GM19239 (cell line): ENCODE results near the gene WNT2.
"Not testable (repeated sequence)": the region's sequence is repeated elsewhere in the genome, so short reads cannot be mapped to it uniquely, and the experiment has no call there.

Source experiments
- DNase-seq: peaks from one replicate; pipeline ENCODE4 v3.0.0; 2011; ENCODE audit warnings: low spot score; ENCODE audit not compliant: insufficient read length
- FAIRE-seq: peaks from 2 replicates; lab custom pipeline; 2011; peaks lifted over from hg19 to GRCh38; lab: Jason Lieb, UNC

Gene WNT2

GRCh38 chr7:117270371-117270770, 52.5 kb downstream of the WNT2 start:
- FAIRE-seq (no peak), DNase-seq (no peak)

- no peak for FAIRE-seq
Measured at GRCh38 chr7:117269886-117270285, 53.0 kb downstream of the WNT2 start.

GRCh38 chr7:117269417-117269816, 53.4 kb downstream of the WNT2 start:
- no peak for FAIRE-seq

More at GRCh38 chr7:117269886-117270285, 53.0 kb downstream of the WNT2 start:
- no peak for DNase-seq

GRCh38 chr7:117264716-117265115, 58.1 kb downstream of the WNT2 start:
- FAIRE-seq (no peak), DNase-seq (no peak)

More at GRCh38 chr7:117269417-117269816, 53.4 kb downstream of the WNT2 start:
- DNase-seq = no peak

GRCh38 chr7:117262546-117262945, 60.3 kb downstream of the WNT2 start:
- no peak for FAIRE-seq
- DNase-seq = no peak

GRCh38 chr7:117259615-117260014, 63.2 kb downstream of the WNT2 start:
- FAIRE-seq = no peak
- no peak for DNase-seq

- FAIRE-seq = no peak
- DNase-seq = no peak
Measured at GRCh38 chr7:117251687-117252086, 71.2 kb downstream of the WNT2 start.

GRCh38 chr7:117250801-117251200, 72.1 kb downstream of the WNT2 start:
- DNase-seq (no peak), FAIRE-seq (no peak)

GRCh38 chr7:117250245-117250644, 72.6 kb downstream of the WNT2 start:
- FAIRE-seq (no peak), DNase-seq (no peak)

GRCh38 chr7:117249696-117250095, 73.2 kb downstream of the WNT2 start:
- no peak for FAIRE-seq

GRCh38 chr7:117248829-117249228, 74.0 kb downstream of the WNT2 start:
- DNase-seq (no peak), FAIRE-seq (no peak)

More at GRCh38 chr7:117249696-117250095, 73.2 kb downstream of the WNT2 start:
- no peak for DNase-seq

- DNase-seq (no peak), FAIRE-seq (no peak)
Measured at GRCh38 chr7:117247809-117248208, 75.0 kb downstream of the WNT2 start.

- not testable (repeated sequence) for FAIRE-seq, DNase-seq
Measured at GRCh38 chr7:117245703-117246102, 77.2 kb downstream of the WNT2 start.

- FAIRE-seq = no peak
- DNase-seq = no peak
Measured at GRCh38 chr7:117243390-117243789, 79.5 kb downstream of the WNT2 start.

GRCh38 chr7:117241088-117241487, 81.8 kb downstream of the WNT2 start:
- no peak for FAIRE-seq
- no peak for DNase-seq

GRCh38 chr7:117238937-117239336, 83.9 kb downstream of the WNT2 start:
- FAIRE-seq = no peak
- no peak for DNase-seq

GRCh38 chr7:117238472-117238871, 84.4 kb downstream of the WNT2 start:
- FAIRE-seq = no peak
- DNase-seq = no peak

GRCh38 chr7:117237646-117238045, 85.2 kb downstream of the WNT2 start:
- DNase-seq (no peak), FAIRE-seq (no peak)

GRCh38 chr7:117231047-117231359, 91.9 kb downstream of the WNT2 start:
- DNase-seq = no peak
- FAIRE-seq = no peak

- no peak for FAIRE-seq
Measured at GRCh38 chr7:117230276-117231046, 92.4 kb downstream of the WNT2 start.

GRCh38 chr7:117229350-117229749, 93.5 kb downstream of the WNT2 start:
- no peak for FAIRE-seq
- DNase-seq = no peak

More at GRCh38 chr7:117230276-117231046, 92.4 kb downstream of the WNT2 start:
- DNase-seq = no peak

- FAIRE-seq (no peak), DNase-seq (no peak)
Measured at GRCh38 chr7:117227091-117227490, 95.8 kb downstream of the WNT2 start.
